ENCODE results near the gene C1orf105. TPM values are rescaled to one million over a fixed set of nuclear protein-coding genes. Genes with fewer than 3 reads are reported as not detected.

C1orf105 gene
- total and polyA plus RNA-seq, 2 of the 8 experiments (the other 6 are each of a cell fraction or from before 2014, with no cell fraction given) = not detected

GRCh38 chr1:172514108-172514507 is 93.6 kb downstream of the C1orf105 start:
- H2BK5ac ChIP-seq (ENCODE audit: low read depth, low read length) = no peak overlapping the region
- DNase-seq (ENCODE audit: low read depth in 1 of 2, low spot score in 2 of 2) = no peak
- H4K20me1 ChIP-seq (replicated peaks in 1 of 2; ENCODE audit: control insufficient read depth in 1 of 2, insufficient read depth in 2 of 2, low read length in 2 of 2) = no peaks in the 10 kb centered on the region
- H3K27me3 ChIP-seq (replicated peaks in 1 of 4; ENCODE audit: control insufficient read depth in 3 of 4, extremely low read depth in 1 of 4, insufficient read depth in 3 of 4, low read length in 3 of 4) = no peaks in the 10 kb centered on the region
- no peak overlapping the region for H2BK120ac ChIP-seq (replicated peaks; ENCODE audit: low read depth, low read length)
- H2BK12ac ChIP-seq (ENCODE audit: low read depth, low read length) = no peak overlapping the region
- TF ChIP-seq SIX5 (IDR thresholded peaks at IDR 0.05; ENCODE audit: low read depth, low read length) = no peak
- TF ChIP-seq TBP (IDR thresholded peaks at IDR 0.05; ENCODE audit: low read depth, low read length) = no peak
- H3K9ac ChIP-seq (replicated peaks in 1 of 4; ENCODE audit: extremely low read depth in 1 of 4, low read depth in 3 of 4, low read length in 3 of 4) = no peak overlapping the region
- H3K79me2 ChIP-seq (ENCODE audit: control insufficient read depth in 1 of 2, insufficient read depth in 2 of 2, low read length in 2 of 2) = no peaks in the 10 kb centered on the region
- H2AFZ ChIP-seq (ENCODE audit: low read length) = no peak overlapping the region
- 82% methylated on average over 3 of the region's 3 CpGs; no CpG with 5 or more reads in 1 of the 2 experiments for WGBS, 2 experiments (ENCODE audit: extremely low coverage in 1 of 2, insufficient coverage in 1 of 2, insufficient read length in 1 of 2, insufficient replicate concordance in 2 of 2, low coverage in 1 of 2, low lambda C conversion rate in 2 of 2, missing lambda C conversion rate in 1 of 2)
- no peak overlapping the region for H2AK5ac ChIP-seq (ENCODE audit: low read depth, low read length)
- H4K5ac ChIP-seq (ENCODE audit: insufficient read length, low read depth, low read length) = no peak overlapping the region
- no peak overlapping the region for H4K91ac ChIP-seq (replicated peaks; ENCODE audit: insufficient read length, low read length)
- H3K9me3 ChIP-seq (ENCODE audit: insufficient read depth in 2 of 2, low read depth in 1 of 2, low read length in 1 of 2) = no peaks in the 10 kb centered on the region
- POLR2A ChIA-PET (ENCODE audit: partially characterized antibody) = no interaction called here
- H2BK20ac ChIP-seq (ENCODE audit: low read length) = no peak overlapping the region
- no peaks in the 10 kb centered on the region for H3K79me1 ChIP-seq (ENCODE audit: low read depth, low read length)
- no peak overlapping the region for H4K8ac ChIP-seq (ENCODE audit: extremely low read depth, insufficient read depth, low read length)
- H3K27ac ChIP-seq (ENCODE audit: low read depth, low read length) = no peak overlapping the region
- no peaks in the 10 kb centered on the region for H3K4me1 ChIP-seq (replicated peaks in 1 of 4; ENCODE audit: control insufficient read depth in 3 of 4, insufficient read depth in 4 of 4, low read length in 3 of 4)
- H3K23me2 ChIP-seq (ENCODE audit: low read depth, low read length) = no peaks in the 10 kb centered on the region
- H3K4me3 ChIP-seq (ENCODE audit: extremely low read depth in 1 of 4, insufficient read depth in 2 of 4, low read depth in 3 of 4, low read length in 4 of 4) = no peak overlapping the region
- H3K18ac ChIP-seq (ENCODE audit: extremely low read depth, low read length) = no peak overlapping the region
- H2BK15ac ChIP-seq (ENCODE audit: low read length) = no peak overlapping the region
- H3K4me2 ChIP-seq (ENCODE audit: insufficient read depth in 1 of 2, low read depth in 2 of 2, low read length in 2 of 2) = no peak overlapping the region
- H3K14ac ChIP-seq (ENCODE audit: insufficient read length) = no peak overlapping the region
- H3K4ac ChIP-seq (replicated peaks; ENCODE audit: insufficient read length, low read depth, low read length) = no peak overlapping the region
- FAIRE-seq = no peak
- no peak overlapping the region for H3K23ac ChIP-seq (ENCODE audit: insufficient read length)
- H3K36me3 ChIP-seq (ENCODE audit: control insufficient read depth in 2 of 4, insufficient read depth in 4 of 4, low read length in 3 of 4) = no peaks in the 10 kb centered on the region
- CTCF ChIA-PET (ENCODE audit: partially characterized antibody) = interaction anchor here (0.8 kb wide), 1 partner anchor 17 kb away, joined by 3 read pairs; no protein-coding TSS in a partner anchor
- no peak overlapping the region for H3K56ac ChIP-seq (replicated peaks; ENCODE audit: insufficient read length, low read depth, low read length)
